Stimulated activated effector memory CD8-positive, alpha-beta T cell treated with anti-CD3 and anti-CD28 coated beads, Interleukin-12 subunit alpha, Interleukin-12 subunit beta, amount 100 ng/mL, for 72 hours (primary cell): Measurements from ENCODE around the gene RBM11.

ENCODE experiments used
- ATAC-seq: fragments of 150-1000 bp; cut with Tn5 transposase; 2 replicates; pipeline ENCODE4 v1.10.0; 2021
- DNase-seq, 2 donors: peaks; one replicate each; pipeline ENCODE4 v3.0.0; 2021 to 2022; ENCODE audit warnings: low spot score in 2 of 2
- H3K27ac Mint-ChIP-seq: one replicate; pipeline ENCODE4 v1.8.0; 2022; ENCODE audit warnings: mild to moderate bottlenecking, mixed read lengths
- H3K36me3 Mint-ChIP-seq: one replicate; pipeline ENCODE4 v1.8.0; 2022; ENCODE audit warnings: mild to moderate bottlenecking, mixed read lengths
- H3K4me1 Mint-ChIP-seq: one replicate; pipeline ENCODE4 v1.8.0; 2022; ENCODE audit warnings: mixed read lengths
- H3K4me3 Mint-ChIP-seq: one replicate; pipeline ENCODE4 v1.8.0; 2022; ENCODE audit warnings: mild to moderate bottlenecking, mixed read lengths
- H3K9me3 Mint-ChIP-seq: one replicate; pipeline ENCODE4 v1.8.0; 2022; ENCODE audit warnings: mixed read lengths

RBM11 gene

DNA sequence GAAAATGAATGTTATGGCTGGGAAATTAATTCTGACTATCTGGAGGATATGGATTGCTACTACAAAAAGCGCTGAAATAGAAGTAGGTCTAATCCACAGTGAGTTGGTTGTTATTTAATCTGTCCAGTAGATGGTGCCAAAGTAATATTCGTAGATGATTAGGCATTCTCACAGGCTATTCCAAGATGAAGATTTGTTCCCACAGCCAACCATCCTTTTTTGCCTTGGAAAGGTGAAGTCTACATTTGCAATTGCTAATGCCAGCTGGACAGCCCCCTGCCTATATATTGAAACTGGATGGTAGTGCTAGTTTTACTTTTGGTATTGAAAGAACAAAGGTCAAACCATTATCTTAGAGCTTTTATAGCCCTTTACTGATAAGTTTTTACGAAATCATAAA, 43.8 kb downstream of the RBM11 start:
- H3K9me3 Mint-ChIP-seq: no peaks in the 10 kb centered on the region
- no peaks in the 10 kb centered on the region for H3K36me3 Mint-ChIP-seq
- no peak overlapping the region for H3K27ac Mint-ChIP-seq
- H3K4me3 Mint-ChIP-seq: no peak overlapping the region
- H3K4me1 Mint-ChIP-seq: peaks cover 4% of the 10 kb centered on the region
- DNase-seq: no peak
- no peak for ATAC-seq

DNA sequence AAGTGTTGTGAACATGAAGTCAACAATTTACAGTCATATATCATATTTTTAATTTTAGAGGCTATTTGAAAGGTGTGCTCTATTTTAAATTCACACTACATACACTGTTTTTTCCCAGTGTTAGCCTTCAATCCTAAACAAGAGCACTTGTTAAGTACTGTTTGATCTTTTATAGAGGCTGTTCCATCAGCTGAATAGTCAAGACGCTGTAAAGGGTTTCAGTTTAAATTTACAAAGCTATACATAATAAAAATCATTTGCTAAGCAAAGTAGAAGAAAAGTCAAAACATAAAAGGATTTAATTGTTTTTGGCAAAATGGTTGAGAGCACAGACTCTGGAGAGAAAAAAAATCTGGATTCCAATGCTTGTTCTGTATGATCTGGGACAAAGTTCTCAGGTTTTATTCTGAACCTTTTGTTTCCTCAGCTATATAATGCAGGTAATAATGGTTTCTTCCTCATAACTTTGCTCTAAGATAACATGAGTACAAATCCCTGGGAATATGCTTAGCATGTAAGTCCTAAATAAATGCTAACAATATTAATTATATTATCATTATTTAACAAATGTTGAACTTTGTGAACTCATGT, 44.3 kb downstream of the RBM11 start:
- DNase-seq (no peak), ATAC-seq (no peak)
- no peaks in the 10 kb centered on the region for H3K36me3 Mint-ChIP-seq
- H3K9me3 Mint-ChIP-seq: no peaks in the 10 kb centered on the region
- H3K27ac Mint-ChIP-seq: no peak overlapping the region
- H3K4me3 Mint-ChIP-seq: no peak overlapping the region
- peaks cover 4% of the 10 kb centered on the region for H3K4me1 Mint-ChIP-seq

DNA sequence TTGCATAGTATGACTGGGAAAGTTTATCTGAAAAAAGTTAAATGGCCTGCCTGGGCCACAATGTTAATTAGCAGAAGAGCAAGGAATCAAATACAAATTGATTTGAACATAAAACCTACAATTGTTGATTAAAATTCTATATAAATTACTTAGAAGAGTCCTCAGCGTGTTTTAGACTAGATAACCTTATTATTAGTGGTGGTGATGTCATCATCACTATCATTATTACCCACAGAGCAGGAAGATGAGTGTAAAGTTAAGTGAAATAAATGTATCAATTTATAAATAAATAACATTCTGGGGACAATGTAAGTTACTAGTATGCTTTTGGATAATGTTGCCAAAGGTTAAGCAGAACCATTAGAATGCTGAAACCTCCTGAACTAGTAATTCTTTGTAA, 46.1 kb downstream of the RBM11 start:
- no peaks in the 10 kb centered on the region for H3K9me3 Mint-ChIP-seq
- ATAC-seq (no peak), DNase-seq (no peak)
- H3K36me3 Mint-ChIP-seq: no peaks in the 10 kb centered on the region
- peaks cover 4% of the 10 kb centered on the region for H3K4me1 Mint-ChIP-seq
- H3K27ac Mint-ChIP-seq: no peak overlapping the region
- no peak overlapping the region for H3K4me3 Mint-ChIP-seq

DNA sequence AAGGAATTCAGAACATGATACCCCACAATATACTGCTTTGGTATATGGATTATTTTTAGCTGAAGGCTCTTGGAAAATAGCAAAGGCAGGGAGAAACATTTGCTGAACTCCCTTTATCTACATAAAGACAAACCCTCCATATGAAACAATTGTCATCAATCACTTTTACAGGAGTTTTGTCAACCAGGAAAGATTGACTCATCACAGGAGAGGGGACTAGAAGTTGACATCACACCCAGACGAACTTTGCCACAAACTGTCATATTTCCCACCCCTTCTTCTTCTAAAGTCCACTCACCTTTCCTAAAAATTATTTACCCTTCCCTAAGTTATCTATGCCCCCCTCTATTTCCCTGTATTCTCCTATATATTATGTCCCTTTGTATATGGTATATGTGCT, 47.9 kb downstream of the RBM11 start:
- peak overlapping the region; percentile 0 for H3K27ac Mint-ChIP-seq
- no peaks in the 10 kb centered on the region for H3K36me3 Mint-ChIP-seq
- no peaks in the 10 kb centered on the region for H3K9me3 Mint-ChIP-seq
- no peak overlapping the region for H3K4me3 Mint-ChIP-seq
- DNase-seq (no peak), ATAC-seq (no peak)
- H3K4me1 Mint-ChIP-seq: peaks cover 4% of the 10 kb centered on the region

DNA sequence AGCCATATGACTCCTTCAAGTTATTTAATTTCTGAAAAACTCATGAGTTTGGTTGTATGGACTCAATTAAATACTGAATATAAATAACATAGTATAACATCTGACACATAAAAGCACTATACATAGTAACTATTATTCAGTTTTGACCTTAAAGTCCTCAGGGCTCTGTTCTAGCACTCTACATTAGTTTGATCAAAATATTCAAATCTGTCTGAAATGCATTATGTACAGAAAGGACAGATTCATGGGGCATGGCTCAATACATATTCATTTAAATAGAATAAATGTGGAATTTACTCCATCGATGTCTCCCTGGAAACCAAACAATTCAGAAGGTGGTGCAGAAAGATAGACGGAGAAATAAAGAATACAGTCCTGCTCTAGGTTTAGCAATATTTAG, 49.1 kb downstream of the RBM11 start:
- Mint-ChIP-seq H3K4me1 (peaks cover 4% of the 10 kb centered on the region), H3K4me3 (no peak overlapping the region), H3K36me3 (no peaks in the 10 kb centered on the region), H3K9me3 (no peaks in the 10 kb centered on the region), H3K27ac (no peak overlapping the region)
- ATAC-seq (no peak), DNase-seq (no peak)

DNA sequence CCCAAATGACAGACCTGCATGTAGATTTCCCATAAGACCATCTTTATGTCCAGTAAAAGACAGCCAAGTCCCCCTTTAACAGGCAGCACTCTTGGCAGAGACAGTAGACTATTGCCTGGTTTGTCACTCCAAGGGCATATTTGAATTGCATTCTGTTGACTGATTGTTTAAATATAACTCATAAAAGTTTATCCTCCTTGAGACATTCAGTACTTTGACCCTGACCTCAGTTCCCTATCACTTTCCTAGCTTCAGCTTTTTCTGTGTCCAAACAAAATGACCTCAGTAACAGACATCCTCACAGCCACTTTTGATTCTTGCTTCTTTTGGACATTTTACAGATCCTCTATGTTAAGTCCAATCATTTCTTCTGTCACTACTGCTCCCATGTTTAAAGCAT, 51.1 kb downstream of the RBM11 start:
- no peak overlapping the region for H3K4me3 Mint-ChIP-seq
- no peak overlapping the region for H3K27ac Mint-ChIP-seq
- H3K4me1 Mint-ChIP-seq: peaks cover 4% of the 10 kb centered on the region
- no peaks in the 10 kb centered on the region for H3K9me3 Mint-ChIP-seq
- no peaks in the 10 kb centered on the region for H3K36me3 Mint-ChIP-seq
- ATAC-seq (no peak), DNase-seq (no peak)

DNA sequence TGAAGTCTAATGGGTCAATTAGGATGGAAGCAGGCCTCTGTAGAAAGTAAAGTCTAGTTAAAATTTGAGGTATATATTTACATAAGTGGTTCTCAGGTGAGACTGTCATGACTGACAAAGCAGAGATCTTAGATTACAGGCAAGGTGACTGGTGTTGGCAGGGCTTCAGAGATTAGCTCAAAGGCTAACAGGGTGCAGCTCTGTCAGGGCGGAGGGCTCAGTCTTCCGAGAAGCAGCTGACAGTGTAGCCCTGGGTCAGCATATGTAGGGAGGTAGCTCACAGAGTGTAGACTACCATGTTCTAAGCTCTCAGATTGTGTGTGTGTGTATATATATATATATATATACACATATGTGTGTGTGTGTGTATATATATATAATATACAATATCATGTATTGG, 54.7 kb downstream of the RBM11 start:
- Mint-ChIP-seq H3K9me3 (no peaks in the 10 kb centered on the region), H3K4me3 (no peak overlapping the region), H3K27ac (no peak overlapping the region), H3K36me3 (no peaks in the 10 kb centered on the region), H3K4me1 (no peaks in the 10 kb centered on the region)
- DNase-seq (no peak), ATAC-seq (no peak)

DNA sequence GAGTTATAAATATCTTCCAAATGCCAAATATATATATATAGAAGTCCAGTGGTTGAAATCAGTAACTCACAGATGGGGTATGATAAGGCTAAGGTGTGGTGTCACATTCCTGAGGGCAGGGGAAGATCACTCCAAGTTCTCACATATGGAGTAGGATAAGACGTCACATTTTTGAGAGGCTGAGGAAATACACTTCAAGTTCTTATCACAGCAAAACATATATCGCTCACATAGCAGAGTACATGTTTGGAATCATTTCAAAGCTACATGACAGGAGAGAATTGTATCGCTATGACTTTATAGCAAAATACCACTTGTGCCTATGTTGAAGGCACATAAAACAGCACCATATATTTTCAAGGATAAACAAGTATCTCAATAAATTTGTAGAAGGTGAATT, 55.1 kb downstream of the RBM11 start:
- DNase-seq (no peak), ATAC-seq (no peak)
- Mint-ChIP-seq H3K36me3 (no peaks in the 10 kb centered on the region), H3K4me3 (no peak overlapping the region), H3K4me1 (no peaks in the 10 kb centered on the region), H3K27ac (no peak overlapping the region), H3K9me3 (no peaks in the 10 kb centered on the region)

DNA sequence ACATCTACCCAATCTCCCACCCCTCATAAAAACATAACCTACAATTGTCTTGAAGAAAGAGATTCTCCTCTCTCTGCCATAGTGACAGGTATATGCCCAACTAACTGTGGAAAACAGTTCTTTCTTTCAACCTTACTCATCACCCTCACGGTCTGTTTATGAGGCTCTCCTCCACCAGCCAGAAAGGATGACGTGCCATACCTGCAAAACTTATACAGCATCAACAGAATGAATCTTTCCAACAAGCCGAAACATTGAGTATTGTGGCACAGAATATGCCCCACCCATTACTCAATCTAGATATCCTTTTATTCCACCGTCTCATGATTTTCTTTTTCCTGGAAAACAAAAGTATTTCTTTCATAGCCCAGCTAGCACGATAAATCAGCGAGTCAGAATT, 55.7 kb downstream of the RBM11 start:
- H3K36me3 Mint-ChIP-seq: no peaks in the 10 kb centered on the region
- H3K4me1 Mint-ChIP-seq: no peaks in the 10 kb centered on the region
- no peak for DNase-seq
- H3K4me3 Mint-ChIP-seq: no peak overlapping the region
- ATAC-seq: no peak
- no peaks in the 10 kb centered on the region for H3K9me3 Mint-ChIP-seq
- H3K27ac Mint-ChIP-seq: no peak overlapping the region

DNA sequence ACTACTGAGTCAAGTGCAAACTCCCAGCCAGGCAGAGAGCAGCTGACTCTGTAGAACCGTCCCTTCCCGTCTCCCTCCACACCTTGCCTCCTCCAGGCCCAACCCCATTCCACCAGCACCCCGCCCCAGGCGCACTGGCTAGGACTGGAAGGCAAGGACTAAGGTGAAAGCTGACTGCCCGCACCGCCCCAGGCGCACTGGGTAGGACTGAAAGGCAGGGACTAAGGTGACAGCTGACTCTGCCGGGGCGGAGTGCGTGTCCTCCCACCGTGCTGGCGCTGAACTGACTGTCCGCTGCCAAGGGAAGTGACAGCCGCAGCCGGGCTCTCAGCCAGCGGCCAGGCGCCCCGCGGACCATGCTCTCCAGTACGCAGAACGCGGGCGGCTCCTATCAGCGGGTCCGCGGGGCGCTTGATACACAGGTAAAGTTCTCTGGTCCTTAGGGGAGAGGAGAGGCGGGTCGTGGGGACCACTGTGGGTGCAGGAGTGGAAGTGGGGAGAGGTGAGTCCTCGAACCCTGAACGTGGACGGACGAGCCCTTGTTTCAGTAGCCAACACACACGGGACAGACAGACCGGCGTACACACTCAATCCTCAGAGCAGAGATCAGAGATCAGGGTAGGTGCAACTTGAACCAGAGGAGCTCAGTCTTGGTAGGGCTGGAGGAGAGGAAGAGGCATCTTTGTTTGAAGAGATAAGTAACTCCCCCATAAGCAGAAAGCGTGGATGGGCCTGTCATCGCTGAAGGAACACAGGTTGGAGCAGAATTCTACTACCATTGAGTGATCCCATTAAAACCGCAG, 58.0 kb downstream of the RBM11 start:
- H3K9me3 Mint-ChIP-seq: no peaks in the 10 kb centered on the region
- peak; percentile 39 for ATAC-seq
- H3K27ac Mint-ChIP-seq: no peak overlapping the region
- no peaks in the 10 kb centered on the region for H3K36me3 Mint-ChIP-seq
- DNase-seq: no peak
- no peak overlapping the region for H3K4me3 Mint-ChIP-seq
- H3K4me1 Mint-ChIP-seq: no peaks in the 10 kb centered on the region

DNA sequence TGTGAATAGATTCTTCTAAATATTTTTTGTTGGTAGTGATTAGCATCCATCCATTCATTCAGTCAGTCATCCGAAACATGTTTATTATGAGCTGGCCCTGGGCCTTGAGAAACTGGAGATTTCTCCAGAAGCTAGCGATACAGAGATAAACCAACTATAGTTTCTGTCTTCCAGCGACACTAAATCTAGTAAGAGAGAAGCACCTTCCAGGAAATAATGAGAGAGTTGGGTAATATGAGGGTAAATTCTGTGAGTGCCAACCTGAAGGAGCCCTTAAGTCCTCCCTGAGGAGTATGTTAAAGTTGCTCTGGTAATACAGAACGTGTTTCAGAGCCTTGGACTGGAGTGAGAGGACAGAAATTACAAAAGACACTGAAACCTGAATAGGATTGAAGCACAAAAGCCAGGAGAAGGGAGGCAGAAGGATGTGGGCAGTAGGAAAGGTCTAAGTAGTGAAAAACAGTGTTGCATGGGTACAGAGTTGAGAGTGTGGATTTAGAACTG, 59.8 kb downstream of the RBM11 start:
- DNase-seq (no peak), ATAC-seq (no peak)
- Mint-ChIP-seq H3K4me1 (no peaks in the 10 kb centered on the region), H3K9me3 (no peaks in the 10 kb centered on the region), H3K4me3 (no peak overlapping the region), H3K27ac (no peak overlapping the region), H3K36me3 (no peaks in the 10 kb centered on the region)
